ENCODE results near the gene PRF1. TPM values are rescaled to one million over a fixed set of nuclear protein-coding genes. Genes with fewer than 3 reads are reported as not detected.

Gene PRF1
- total and polyA plus RNA-seq, 12 donors: 0.17 to 4.1 (median 1.6) TPM

GRCh38 chr10:70578371-70578947, 24.1 kb downstream of the PRF1 start:
- Histone ChIP-seq H3K4me1 (replicated peaks in 1 of 2) (peaks cover 16 to 28% of the 10 kb centered on the region in 2 donors), H3K4me3 (no peak overlapping the region), H3K27ac (peak overlapping the region in 1 of 5 donors; percentile 3), H3K36me3 (replicated peaks in 1 of 2) (no peaks in the 10 kb centered on the region), H3K9me3 (replicated peaks in 1 of 3) (no peaks in the 10 kb centered on the region), H3K27me3 (no peaks in the 10 kb centered on the region)
- no peak for TF ChIP-seq CTCF (IDR thresholded peaks at IDR 0.05)
- no peak for TF ChIP-seq POLR2A (IDR thresholded peaks at IDR 0.05)
- intact Hi-C loops (cut with DNase I): no loop called here
- DNase-seq: peak in 1 of 7 donors; percentile 40
- WGBS, 4 donors: 28 to 53% (median 39%) methylated on average over 6 to 7 of the region's 7 CpGs

- 60 to 91% (median 73%) methylated on average over 2 of the region's 2 CpGs for WGBS, 4 donors
- Histone ChIP-seq H3K9me3 (replicated peaks in 1 of 3) (no peaks in the 10 kb centered on the region), H3K4me3 (no peak overlapping the region), H3K4me1 (replicated peaks in 1 of 2) (peaks cover 19 to 28% of the 10 kb centered on the region in 2 donors), H3K36me3 (replicated peaks in 1 of 2) (no peaks in the 10 kb centered on the region), H3K27me3 (no peaks in the 10 kb centered on the region), H3K27ac (peak overlapping the region in 2 of 5 donors; percentile 13 to 54)
- DNase-seq: peak in 1 of 7 donors; percentile 35
- intact Hi-C loops (cut with DNase I): no loop called here
- no peak for TF ChIP-seq POLR2A (IDR thresholded peaks at IDR 0.05)
- TF ChIP-seq CTCF (IDR thresholded peaks at IDR 0.05): no peak
Measured at GRCh38 chr10:70576803-70577517, 25.6 kb downstream of the PRF1 start.

GRCh38 chr10:70575874-70576802, 26.4 kb downstream of the PRF1 start:
- H3K27ac ChIP-seq: peak overlapping the region in 2 of 5 donors; percentile 43 to 54
- H3K36me3 ChIP-seq (replicated peaks in 1 of 2): no peaks in the 10 kb centered on the region
- peaks cover 19 to 28% of the 10 kb centered on the region in 2 donors for H3K4me1 ChIP-seq (replicated peaks in 1 of 2)
- no peaks in the 10 kb centered on the region for H3K27me3 ChIP-seq
- H3K4me3 ChIP-seq: no peak overlapping the region
- DNase-seq: peak; percentile 58 to 84 (median 78)
- TF ChIP-seq POLR2A (IDR thresholded peaks at IDR 0.05) (no peak), CTCF (IDR thresholded peaks at IDR 0.05) (no peak)
- H3K9me3 ChIP-seq (replicated peaks in 1 of 3): no peaks in the 10 kb centered on the region
- intact Hi-C loops (cut with DNase I): no loop called here
- 31 to 37% (median 35%) methylated on average over 12 of the region's 12 CpGs for WGBS, 4 donors

GRCh38 chr10:70575486-70575873, 27.1 kb downstream of the PRF1 start:
- Histone ChIP-seq H3K9me3 (replicated peaks in 1 of 3) (no peaks in the 10 kb centered on the region), H3K4me3 (no peak overlapping the region), H3K4me1 (replicated peaks in 1 of 2) (peaks cover 19 to 28% of the 10 kb centered on the region in 2 donors), H3K36me3 (replicated peaks in 1 of 2) (no peaks in the 10 kb centered on the region), H3K27me3 (no peaks in the 10 kb centered on the region), H3K27ac (peak overlapping the region in 2 of 5 donors; percentile 30 to 43)
- intact Hi-C loops (cut with DNase I): no loop called here
- peak in 2 of 7 donors; percentile 23 to 29 for DNase-seq
- TF ChIP-seq CTCF (IDR thresholded peaks at IDR 0.05): no peak
- no peak for TF ChIP-seq POLR2A (IDR thresholded peaks at IDR 0.05)
- 14 to 29% (median 25%) methylated on average over 3 to 4 of the region's 4 CpGs for WGBS, 4 donors
